H1 (cell line): ENCODE measurements around the gene MAPK8. TPM values are rescaled to one million over a fixed set of nuclear protein-coding genes. Genes with fewer than 3 reads are reported as not detected.

Source experiments
- CTCF ChIA-PET: fragments of 300-600 bp; sonication (Branson Sonifier 250); formaldehyde crosslinking; loops from one replicate; lab custom pipeline; 2021; ENCODE audit not compliant: partially characterized antibody; lab: Charles Lee
- POLR2A ChIA-PET: fragments of 300-600 bp; sonication (Branson Sonifier 250); formaldehyde crosslinking; loops from one replicate; lab custom pipeline; 2021; ENCODE audit warnings: inconsistent platforms; ENCODE audit not compliant: partially characterized antibody; lab: Charles Lee
- DNase-seq, 2 experiments: peaks; one replicate each; pipeline versions ENCODE4 v3.0.0 to v3.0.0-alpha.2; 2010 to 2022; ENCODE audit warnings: low spot score in 2 of 2, low read depth in 1 of 2, mixed read lengths in 1 of 2
- FAIRE-seq: peaks from 2 replicates; lab custom pipeline; 2011; peaks lifted over from hg19 to GRCh38; lab: Jason Lieb, UNC
- H2AFZ ChIP-seq: 2 replicates; pipeline ENCODE4 v1.8.1; 2012; ENCODE audit warnings: low read length, inconsistent platforms
- H2AK5ac ChIP-seq: 2 replicates; pipeline ENCODE4 v1.6.1; 2013; ENCODE audit warnings: low read depth, low read length
- H2BK120ac ChIP-seq: replicated peaks from 2 replicates; pipeline ENCODE3; 2013; ENCODE audit warnings: low read depth, low read length, inconsistent platforms
- H2BK12ac ChIP-seq: 2 replicates; pipeline ENCODE4 v1.6.1; 2013; ENCODE audit warnings: low read depth, low read length
- H2BK15ac ChIP-seq: 2 replicates; pipeline ENCODE4 v1.6.1; 2013; ENCODE audit warnings: low read length
- H2BK20ac ChIP-seq: 2 replicates; pipeline ENCODE4 v1.6.1; 2013; ENCODE audit warnings: low read length
- H2BK5ac ChIP-seq: 2 replicates; pipeline ENCODE4 v1.6.1; 2013; ENCODE audit warnings: low read depth, low read length
- H3K14ac ChIP-seq: 2 replicates; pipeline ENCODE4 v1.6.1; 2013; ENCODE audit warnings: inconsistent platforms; ENCODE audit not compliant: insufficient read length
- H3K18ac ChIP-seq: 2 replicates; pipeline ENCODE4 v1.6.1; 2013; ENCODE audit warnings: low read length; ENCODE audit errors: extremely low read depth
- H3K23ac ChIP-seq: 2 replicates; pipeline ENCODE4 v1.6.1; 2013; ENCODE audit warnings: inconsistent platforms; ENCODE audit not compliant: insufficient read length
- H3K23me2 ChIP-seq: 2 replicates; pipeline ENCODE4 v1.6.1; 2013; ENCODE audit warnings: low read depth, low read length
- H3K27ac ChIP-seq: 2 replicates; pipeline ENCODE4 v1.6.1; 2011; ENCODE audit warnings: low read depth, low read length, inconsistent platforms
- H3K27me3 ChIP-seq, 4 experiments: replicated peaks in 1 of 4; 1 replicate in 1 of 4; 2 replicates in 3 of 4; pipeline versions ENCODE4 v1.6.1 to v1.8.1; 2011 to 2013; ENCODE audit warnings: low read length in 3 of 4, mild to moderate bottlenecking in 3 of 4, inconsistent platforms in 2 of 4, mixed read lengths in 2 of 4, moderate library complexity in 1 of 4; ENCODE audit not compliant: control insufficient read depth in 3 of 4, insufficient read depth in 3 of 4; ENCODE audit errors: extremely low read depth in 1 of 4
- H3K36me3 ChIP-seq, 4 experiments: 2 replicates each; pipeline versions ENCODE4 v1.6.1 to v1.8.1; 2011 to 2013; ENCODE audit warnings: mild to moderate bottlenecking in 4 of 4, low read length in 3 of 4, moderate library complexity in 2 of 4, control low read depth in 1 of 4, inconsistent platforms in 1 of 4; ENCODE audit not compliant: insufficient read depth in 4 of 4, control insufficient read depth in 2 of 4
- H3K4ac ChIP-seq: replicated peaks from 2 replicates; pipeline ENCODE3; 2013; ENCODE audit warnings: low read length, low read depth, mixed read lengths, inconsistent platforms; ENCODE audit not compliant: insufficient read length
- H3K4me1 ChIP-seq, 4 experiments: replicated peaks in 1 of 4; 1 replicate in 1 of 4; 2 replicates in 3 of 4; pipeline versions ENCODE4 v1.6.1 to v1.8.1; 2011 to 2013; ENCODE audit warnings: low read length in 3 of 4, inconsistent platforms in 2 of 4, mixed read lengths in 1 of 4; ENCODE audit not compliant: insufficient read depth in 4 of 4, control insufficient read depth in 3 of 4
- H3K4me2 ChIP-seq, 2 experiments: 2 replicates each; pipeline versions ENCODE4 v1.6.1 to v1.8.1; 2011 to 2013; ENCODE audit warnings: low read depth in 2 of 2, low read length in 2 of 2, control low read depth in 1 of 2, inconsistent platforms in 1 of 2, mild to moderate bottlenecking in 1 of 2; ENCODE audit not compliant: insufficient read depth in 1 of 2
- H3K4me3 ChIP-seq, 4 experiments: fragments of 200-600, 300-600 bp in 1 of 4; sonication (generic), shearing (Covaris generic), sonication (Bioruptor Twin) in 1 of 4; 2 replicates each; pipeline versions ENCODE4 v1.5.1 to v1.8.1; 2011 to 2016; ENCODE audit warnings: low read length in 4 of 4, low read depth in 3 of 4, control low read depth in 2 of 4, inconsistent platforms in 2 of 4, mild to moderate bottlenecking in 2 of 4, mixed read lengths in 1 of 4, moderate library complexity in 1 of 4; ENCODE audit not compliant: insufficient read depth in 2 of 4; ENCODE audit errors: extremely low read depth in 1 of 4
- H3K56ac ChIP-seq: replicated peaks from 2 replicates; pipeline ENCODE3; 2013; ENCODE audit warnings: low read depth, mild to moderate bottlenecking, mixed read lengths, low read length, inconsistent platforms; ENCODE audit not compliant: insufficient read length
- H3K79me1 ChIP-seq: 2 replicates; pipeline ENCODE4 v1.6.1; 2013; ENCODE audit warnings: low read depth, low read length, control low read depth
- H3K79me2 ChIP-seq, 2 experiments: 2 replicates each; pipeline versions ENCODE4 v1.6.1 to v1.8.1; 2012 to 2013; ENCODE audit warnings: low read length in 2 of 2, mild to moderate bottlenecking in 2 of 2, inconsistent platforms in 1 of 2; ENCODE audit not compliant: insufficient read depth in 2 of 2, control insufficient read depth in 1 of 2
- H3K9ac ChIP-seq, 4 experiments: replicated peaks in 1 of 4; 1 replicate in 1 of 4; 2 replicates in 3 of 4; pipeline versions ENCODE4 v1.6.1 to v1.8.1; 2011 to 2013; ENCODE audit warnings: low read depth in 3 of 4, low read length in 3 of 4, control low read depth in 2 of 4, mild to moderate bottlenecking in 2 of 4, moderate library complexity in 2 of 4, inconsistent platforms in 1 of 4; ENCODE audit errors: extremely low read depth in 1 of 4
- H3K9me3 ChIP-seq, 2 experiments: 2 replicates each; pipeline versions ENCODE4 v1.6.1 to v1.8.1; 2012 to 2013; ENCODE audit warnings: mild to moderate bottlenecking in 2 of 2, moderate library complexity in 2 of 2, control low read depth in 1 of 2, inconsistent platforms in 1 of 2, low read depth in 1 of 2, low read length in 1 of 2, mixed read lengths in 1 of 2; ENCODE audit not compliant: insufficient read depth in 2 of 2
- H4K20me1 ChIP-seq, 2 experiments: replicated peaks in 1 of 2; 2 replicates each; pipeline versions ENCODE3 to v1.8.1; 2011 to 2013; ENCODE audit warnings: inconsistent platforms in 2 of 2, low read length in 2 of 2, mild to moderate bottlenecking in 1 of 2; ENCODE audit not compliant: insufficient read depth in 2 of 2, control insufficient read depth in 1 of 2
- H4K5ac ChIP-seq: 2 replicates; pipeline ENCODE4 v1.6.1; 2013; ENCODE audit warnings: low read length, low read depth, mixed read lengths, inconsistent platforms; ENCODE audit not compliant: insufficient read length
- H4K8ac ChIP-seq: 2 replicates; pipeline ENCODE4 v1.8.0; 2013; ENCODE audit warnings: mild to moderate bottlenecking, moderate library complexity, low read length, inconsistent platforms; ENCODE audit not compliant: insufficient read depth; ENCODE audit errors: extremely low read depth
- H4K91ac ChIP-seq: replicated peaks from 2 replicates; pipeline ENCODE3; 2013; ENCODE audit warnings: low read length, mixed read lengths, inconsistent platforms; ENCODE audit not compliant: insufficient read length
- CBX5 ChIP-seq: fragments of 300-800, 300-1000 bp; sonication (generic); IDR thresholded peaks from 2 replicates; pipeline ENCODE4 v1.7.1; 2016; ENCODE audit warnings: antibody characterized with exemption, low read length, low read depth
- EGR1 ChIP-seq: IDR thresholded peaks from 2 replicates; pipeline ENCODE4 v1.6.1; 2011; ENCODE audit warnings: low read depth, low read length, borderline replicate concordance
- KDM5A ChIP-seq: fragments of 200-600 bp; IDR thresholded peaks from 2 replicates; pipeline ENCODE4 v1.7.1; 2012; ENCODE audit warnings: mild to moderate bottlenecking, low read length, inconsistent platforms, mixed read lengths
- WGBS, 2 experiments: shearing (Covaris generic) in 1 of 2; methylation state at CpG; one replicate each; pipeline versions ENCODE4 v1.1.6 to v1.1.7; 2013 to 2015; ENCODE audit warnings: low lambda C conversion rate in 2 of 2, mixed read lengths in 2 of 2, inconsistent platforms in 1 of 2, low coverage in 1 of 2, missing lambda C conversion rate in 1 of 2; ENCODE audit not compliant: insufficient replicate concordance in 2 of 2, insufficient coverage in 1 of 2, insufficient read length in 1 of 2; ENCODE audit errors: extremely low coverage in 1 of 2, missing lambda C conversion rate in 1 of 2; 5-methylcytosine and 5-hydroxymethylcytosine counted together
- polyA plus RNA-seq, 7 experiments: library from polyadenylated mRNA; depleted of rRNA in 3 of 7; stranded (reverse) in 5 of 7; unstranded in 2 of 7; fragments of >200 nt in 5 of 7; fragments of 200-250 nt in 2 of 7; gene quantifications; 1 replicate in 5 of 7; 2 replicates in 1 of 7; 4 replicates in 1 of 7; pipeline versions ENCODE4 v1.2.1 to v1.2.3, GENCODE V29; 2011 to 2013; ENCODE audit warnings: missing spikeins in 2 of 7, mixed read lengths in 2 of 7
- total RNA-seq: library from RNA; stranded (reverse); fragmentation: NEBNext Ultra II Directional; extraction: Animal tissue kit (Norgen Biotek cat#: 25700); gene quantifications from 2 replicates; pipeline ENCODE4 v1.2.1, GENCODE V29; 2021
- TF ChIP-seq, protein P1 (sequence below): IDR thresholded peaks from 2 replicates; pipeline ENCODE4 v1.6.1; 2012; ENCODE audit warnings: low read length, inconsistent platforms

Gene MAPK8
- total and polyA plus RNA-seq, 2 of the 8 experiments (the other 6 are each of a cell fraction or from before 2014, with no cell fraction given), result 23.3 to 71.3 TPM

DNA sequence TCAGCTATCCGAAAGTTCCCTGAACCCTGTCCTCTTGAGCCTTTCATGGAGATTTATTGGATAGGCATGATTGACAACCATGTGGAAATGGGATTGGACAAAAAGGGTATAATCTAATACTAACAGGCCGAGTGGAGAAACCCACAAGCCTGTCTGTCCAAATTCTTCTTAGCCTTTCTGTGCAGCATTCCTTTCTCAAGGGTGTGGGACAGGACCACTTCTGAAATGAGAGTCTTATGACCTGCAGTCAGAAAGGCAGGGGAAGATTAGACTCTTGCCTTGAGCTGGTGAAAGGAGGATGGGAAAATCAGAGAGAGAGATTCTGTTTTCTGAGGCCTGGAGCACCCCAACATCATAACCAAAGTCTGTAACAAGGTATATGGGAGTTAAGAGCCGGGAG, 85.5 kb downstream of the MAPK8 start:
- Histone ChIP-seq H3K56ac (no peak overlapping the region), H3K27ac (no peak overlapping the region), H3K79me2 (peaks cover 0 to 38% of the 10 kb centered on the region in 2 experiments; a peak in 2 of 4 replicates), H3K23me2 (no peaks in the 10 kb centered on the region), H3K4me3 (no peak overlapping the region), H3K23ac (no peak overlapping the region), H2AK5ac (no peak overlapping the region), H4K91ac (no peak overlapping the region), H3K4me2 (no peak overlapping the region), H2BK120ac (no peak overlapping the region), H3K36me3 (no peaks in the 10 kb centered on the region), H3K4ac (no peak overlapping the region), H3K14ac (no peak overlapping the region), H2BK20ac (no peak overlapping the region), H2BK12ac (no peak overlapping the region), H4K8ac (no peak overlapping the region), H4K20me1 (peaks cover 1 to 6% of the 10 kb centered on the region in 2 experiments), H3K27me3 (no peaks in the 10 kb centered on the region), H2BK15ac (no peak overlapping the region), H2AFZ (no peak overlapping the region), H2BK5ac (no peak overlapping the region), H3K18ac (no peak overlapping the region), H3K9me3 (no peaks in the 10 kb centered on the region), H3K79me1 (no peaks in the 10 kb centered on the region; the same call in 1 of the 2 replicates), H3K9ac (no peak overlapping the region), H3K4me1 (peaks cover 0 to 5% (median 1%) of the 10 kb centered on the region in 4 experiments; a peak in 1 of 7 replicates), H4K5ac (no peak overlapping the region)
- TF ChIP-seq, protein P1, sequence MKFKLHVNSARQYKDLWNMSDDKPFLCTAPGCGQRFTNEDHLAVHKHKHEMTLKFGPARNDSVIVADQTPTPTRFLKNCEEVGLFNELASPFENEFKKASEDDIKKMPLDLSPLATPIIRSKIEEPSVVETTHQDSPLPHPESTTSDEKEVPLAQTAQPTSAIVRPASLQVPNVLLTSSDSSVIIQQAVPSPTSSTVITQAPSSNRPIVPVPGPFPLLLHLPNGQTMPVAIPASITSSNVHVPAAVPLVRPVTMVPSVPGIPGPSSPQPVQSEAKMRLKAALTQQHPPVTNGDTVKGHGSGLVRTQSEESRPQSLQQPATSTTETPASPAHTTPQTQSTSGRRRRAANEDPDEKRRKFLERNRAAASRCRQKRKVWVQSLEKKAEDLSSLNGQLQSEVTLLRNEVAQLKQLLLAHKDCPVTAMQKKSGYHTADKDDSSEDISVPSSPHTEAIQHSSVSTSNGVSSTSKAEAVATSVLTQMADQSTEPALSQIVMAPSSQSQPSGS, result no peak
- TF ChIP-seq CBX5 (no peak), KDM5A (no peak), EGR1 (no peak)
- ChIA-PET CTCF (interaction anchor here (0.7 to 1.9 kb wide), 4 partner anchors 9 to 113 kb away, joined by 3 to 8 read pairs (median 4); no protein-coding TSS in a partner anchor), POLR2A (no interaction called here)
- DNase-seq (no peak), FAIRE-seq (no peak)
- 89% methylated on average over 3 of the region's 3 CpGs; no CpG with 5 or more reads in 1 of the 2 experiments for WGBS, 2 experiments
